Astrocyte (in vitro differentiated cells and primary cell): ENCODE results near the gene NCKAP5L. TPM values are rescaled to one million over a fixed set of nuclear protein-coding genes. Genes with fewer than 3 reads are reported as not detected.

Experiments
- DNase-seq: peaks from one replicate; pipeline ENCODE4 v3.0.0-alpha.2; 2010; ENCODE audit warnings: low read depth
- FAIRE-seq: peaks from 2 replicates; lab custom pipeline; 2011; peaks lifted over from hg19 to GRCh38; lab: Jason Lieb, UNC
- H2AFZ ChIP-seq: 2 replicates; pipeline ENCODE4 v1.6.0; 2012; ENCODE audit warnings: low read depth, low read length, inconsistent platforms
- H3K27ac ChIP-seq: 2 replicates; pipeline ENCODE4 v1.5.1; 2011; ENCODE audit warnings: low read depth, low read length, inconsistent platforms
- H3K27me3 ChIP-seq: 2 replicates; pipeline ENCODE4 v1.6.0; 2011; ENCODE audit warnings: low read length, inconsistent platforms; ENCODE audit not compliant: insufficient read depth
- H3K36me3 ChIP-seq: 2 replicates; pipeline ENCODE4 v1.5.1; 2011; ENCODE audit warnings: low read length, inconsistent platforms; ENCODE audit not compliant: insufficient read depth
- H3K4me1 ChIP-seq: 2 replicates; pipeline ENCODE4 v1.5.1; 2011; ENCODE audit warnings: low read length, inconsistent platforms; ENCODE audit not compliant: insufficient read depth
- H3K4me2 ChIP-seq: 2 replicates; pipeline ENCODE4 v1.6.0; 2012; ENCODE audit warnings: low read length, inconsistent platforms
- H3K4me3 ChIP-seq: 2 replicates; pipeline ENCODE4 v1.5.1; 2011; ENCODE audit warnings: low read depth, mild to moderate bottlenecking, low read length, inconsistent platforms; ENCODE audit not compliant: insufficient read depth
- H3K79me2 ChIP-seq: 2 replicates; pipeline ENCODE4 v1.6.0; 2012; ENCODE audit warnings: mild to moderate bottlenecking, low read length, inconsistent platforms; ENCODE audit not compliant: insufficient read depth
- H3K9ac ChIP-seq: 2 replicates; pipeline ENCODE4 v1.6.0; 2012; ENCODE audit warnings: mild to moderate bottlenecking, low read length, inconsistent platforms
- H3K9me3 ChIP-seq: 2 replicates; pipeline ENCODE4 v1.5.1; 2012; ENCODE audit warnings: low read depth, mild to moderate bottlenecking, low read length, inconsistent platforms; ENCODE audit not compliant: insufficient read depth
- H4K20me1 ChIP-seq: 2 replicates; pipeline ENCODE4 v1.6.0; 2012; ENCODE audit warnings: low read length, inconsistent platforms; ENCODE audit not compliant: insufficient read depth
- H3K27ac Mint-ChIP-seq: one replicate; pipeline ENCODE4 v1.8.0; 2021; ENCODE audit warnings: mild to moderate bottlenecking, mixed read lengths; ENCODE audit not compliant: unreplicated experiment
- H3K27me3 Mint-ChIP-seq: one replicate; pipeline ENCODE4 v1.8.0; 2021; ENCODE audit warnings: low read depth, mixed read lengths; ENCODE audit not compliant: unreplicated experiment
- H3K36me3 Mint-ChIP-seq: one replicate; pipeline ENCODE4 v1.8.0; 2021; ENCODE audit warnings: low read depth, mixed read lengths; ENCODE audit not compliant: unreplicated experiment
- H3K4me1 Mint-ChIP-seq: one replicate; pipeline ENCODE4 v1.8.0; 2021; ENCODE audit warnings: low read depth, mixed read lengths; ENCODE audit not compliant: unreplicated experiment
- H3K4me3 Mint-ChIP-seq: one replicate; pipeline ENCODE4 v1.8.0; 2021; ENCODE audit warnings: mild to moderate bottlenecking, moderate library complexity, mixed read lengths; ENCODE audit not compliant: unreplicated experiment
- H3K9me3 Mint-ChIP-seq: one replicate; pipeline ENCODE4 v1.8.0; 2021; ENCODE audit warnings: mild to moderate bottlenecking, mixed read lengths; ENCODE audit not compliant: unreplicated experiment
- EZH2 ChIP-seq: IDR thresholded peaks from 2 replicates; pipeline ENCODE4 v1.6.1; 2012; ENCODE audit warnings: mild to moderate bottlenecking, low read length, inconsistent platforms; ENCODE audit not compliant: insufficient read depth
- total RNA-seq: library from RNA; stranded (reverse); gene quantifications from 2 replicates; pipeline ENCODE4 v1.2.1, GENCODE V29; 2021
- TF ChIP-seq, protein P1 (sequence below): IDR thresholded peaks from 2 replicates; pipeline ENCODE4 v1.5.1; 2011; ENCODE audit warnings: low read depth, mild to moderate bottlenecking, inconsistent platforms, low read length, moderate library complexity; ENCODE audit not compliant: insufficient read depth

NCKAP5L gene
- total RNA-seq, 1 donor from 2014 or later = 59.5 TPM

DNA sequence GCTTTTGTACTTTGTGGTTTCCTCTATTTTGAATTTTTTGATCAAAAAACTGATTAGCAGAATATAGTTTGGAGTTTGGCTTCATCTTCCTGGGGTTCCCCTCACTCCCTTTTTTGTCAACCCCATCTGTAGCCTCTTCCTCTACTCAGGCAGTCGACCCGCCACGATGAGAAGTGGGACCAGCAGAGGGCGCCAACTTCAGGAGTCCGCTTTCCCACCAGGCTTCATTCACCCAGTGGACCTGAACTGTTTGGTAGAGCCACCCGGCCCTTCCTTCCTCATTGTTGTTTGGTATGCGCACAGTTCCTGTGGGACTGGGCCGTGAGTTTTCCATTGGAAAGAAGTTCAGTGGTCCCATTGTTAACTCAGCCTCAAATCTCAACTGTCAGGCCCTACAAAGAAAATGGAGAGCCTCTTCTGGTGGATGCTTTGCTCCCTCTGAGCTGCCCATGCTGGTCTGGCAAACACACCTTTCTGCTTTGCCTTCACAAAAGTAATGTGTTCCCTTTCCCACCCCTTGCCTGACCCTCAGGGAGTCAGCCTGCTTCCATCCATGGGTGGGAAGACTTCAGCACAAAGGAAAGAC, 65.1 kb downstream of the NCKAP5L start:
- Mint-ChIP-seq H3K27ac (no peak overlapping the region), H3K4me1 (peaks cover 5% of the 10 kb centered on the region), H3K36me3 (peaks cover 37% of the 10 kb centered on the region), H3K9me3 (no peaks in the 10 kb centered on the region), H3K4me3 (no peak overlapping the region), H3K27me3 (no peaks in the 10 kb centered on the region)
- Histone ChIP-seq H2AFZ (no peak overlapping the region), H3K4me2 (no peak overlapping the region), H3K9me3 (no peaks in the 10 kb centered on the region), H3K27me3 (no peaks in the 10 kb centered on the region), H3K79me2 (peaks cover 10% of the 10 kb centered on the region), H3K4me3 (no peak overlapping the region), H3K27ac (no peak overlapping the region), H3K9ac (no peak overlapping the region), H4K20me1 (peaks cover 55% of the 10 kb centered on the region), H3K4me1 (no peaks in the 10 kb centered on the region), H3K36me3 (peaks cover 59% of the 10 kb centered on the region)
- TF ChIP-seq, protein P1, sequence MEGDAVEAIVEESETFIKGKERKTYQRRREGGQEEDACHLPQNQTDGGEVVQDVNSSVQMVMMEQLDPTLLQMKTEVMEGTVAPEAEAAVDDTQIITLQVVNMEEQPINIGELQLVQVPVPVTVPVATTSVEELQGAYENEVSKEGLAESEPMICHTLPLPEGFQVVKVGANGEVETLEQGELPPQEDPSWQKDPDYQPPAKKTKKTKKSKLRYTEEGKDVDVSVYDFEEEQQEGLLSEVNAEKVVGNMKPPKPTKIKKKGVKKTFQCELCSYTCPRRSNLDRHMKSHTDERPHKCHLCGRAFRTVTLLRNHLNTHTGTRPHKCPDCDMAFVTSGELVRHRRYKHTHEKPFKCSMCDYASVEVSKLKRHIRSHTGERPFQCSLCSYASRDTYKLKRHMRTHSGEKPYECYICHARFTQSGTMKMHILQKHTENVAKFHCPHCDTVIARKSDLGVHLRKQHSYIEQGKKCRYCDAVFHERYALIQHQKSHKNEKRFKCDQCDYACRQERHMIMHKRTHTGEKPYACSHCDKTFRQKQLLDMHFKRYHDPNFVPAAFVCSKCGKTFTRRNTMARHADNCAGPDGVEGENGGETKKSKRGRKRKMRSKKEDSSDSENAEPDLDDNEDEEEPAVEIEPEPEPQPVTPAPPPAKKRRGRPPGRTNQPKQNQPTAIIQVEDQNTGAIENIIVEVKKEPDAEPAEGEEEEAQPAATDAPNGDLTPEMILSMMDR = peak; percentile 62
- no peak for TF ChIP-seq EZH2
- no peak for FAIRE-seq
- DNase-seq = no peak

DNA sequence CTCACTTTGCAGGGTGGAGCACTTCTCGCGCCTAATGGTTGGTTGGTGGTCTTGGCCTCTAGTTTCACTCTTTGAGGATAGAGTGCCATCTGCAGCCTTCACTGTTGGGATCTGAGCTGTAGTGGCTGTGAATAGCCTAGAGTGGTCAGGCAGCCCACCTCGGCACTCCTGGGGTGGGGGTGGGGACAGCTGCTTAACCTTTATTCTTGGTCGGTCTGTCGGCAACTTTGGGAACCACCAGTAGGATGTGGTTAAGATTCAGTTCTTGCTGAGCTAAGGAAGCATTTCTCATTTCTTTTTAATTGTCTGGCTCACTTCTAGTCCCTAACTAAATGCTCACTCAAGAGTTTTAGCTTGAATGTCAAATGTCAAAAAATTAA, 65.8 kb downstream of the NCKAP5L start:
- no peaks in the 10 kb centered on the region for H3K27me3 Mint-ChIP-seq
- no peak overlapping the region for H3K27ac Mint-ChIP-seq
- H3K27me3 ChIP-seq = no peaks in the 10 kb centered on the region
- H3K4me1 ChIP-seq = no peaks in the 10 kb centered on the region
- no peaks in the 10 kb centered on the region for H3K9me3 Mint-ChIP-seq
- FAIRE-seq = no peak
- H2AFZ ChIP-seq = no peak overlapping the region
- H3K79me2 ChIP-seq = peaks cover 16% of the 10 kb centered on the region
- no peak for DNase-seq
- H4K20me1 ChIP-seq = peaks cover 62% of the 10 kb centered on the region
- peaks cover 5% of the 10 kb centered on the region for H3K4me1 Mint-ChIP-seq
- H3K4me2 ChIP-seq = no peak overlapping the region
- no peak overlapping the region for H3K4me3 Mint-ChIP-seq
- no peaks in the 10 kb centered on the region for H3K9me3 ChIP-seq
- H3K36me3 Mint-ChIP-seq = peaks cover 40% of the 10 kb centered on the region
- no peak overlapping the region for H3K4me3 ChIP-seq
- peaks cover 65% of the 10 kb centered on the region for H3K36me3 ChIP-seq
- H3K9ac ChIP-seq = no peak overlapping the region
- TF ChIP-seq EZH2 = no peak
- TF ChIP-seq, protein P1 = no peak
- H3K27ac ChIP-seq = no peak overlapping the region

DNA sequence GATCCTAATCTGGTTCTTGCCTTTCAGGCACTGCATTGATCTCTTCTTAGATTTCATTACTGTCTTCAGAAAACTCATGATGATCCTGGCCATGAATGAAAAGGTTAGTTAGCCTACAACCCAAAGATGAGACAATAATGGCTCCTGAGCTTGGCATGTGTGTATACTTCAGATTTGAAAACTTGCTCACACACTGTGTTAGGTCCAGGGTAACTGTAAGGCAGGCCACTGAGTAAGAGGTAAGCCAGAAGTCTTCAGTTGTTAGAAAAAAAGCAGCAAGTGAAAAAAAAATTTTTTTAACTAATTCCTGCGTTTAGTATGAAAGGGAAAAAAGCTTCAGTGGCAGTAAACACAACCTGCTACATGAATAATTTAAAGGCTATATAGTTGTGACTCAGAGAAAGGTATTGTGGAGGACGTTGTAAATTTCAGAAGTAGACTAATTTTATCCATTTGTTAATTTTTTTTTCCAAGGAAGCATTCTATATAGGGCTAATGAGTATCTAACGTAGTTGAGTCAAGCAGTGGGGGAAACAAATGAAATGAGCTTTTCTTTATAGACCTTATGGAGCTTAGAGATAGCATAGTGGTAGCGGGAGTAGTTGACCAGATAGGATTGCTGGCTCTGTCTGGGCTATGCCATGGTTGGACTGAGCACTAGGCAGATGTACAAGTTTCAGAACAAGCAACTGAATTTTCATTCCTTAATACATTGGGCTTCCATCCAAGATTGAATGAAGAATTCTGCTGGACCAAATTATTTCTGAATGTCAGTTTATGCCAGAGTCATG, 66.3 kb downstream of the NCKAP5L start:
- peaks cover 21% of the 10 kb centered on the region for H3K79me2 ChIP-seq
- H3K27me3 ChIP-seq = no peaks in the 10 kb centered on the region
- no peak for DNase-seq
- FAIRE-seq = no peak
- no peaks in the 10 kb centered on the region for H3K4me1 ChIP-seq
- Mint-ChIP-seq H3K9me3 (no peaks in the 10 kb centered on the region), H3K4me1 (peaks cover 5% of the 10 kb centered on the region), H3K36me3 (peaks cover 42% of the 10 kb centered on the region), H3K4me3 (no peak overlapping the region), H3K27ac (no peak overlapping the region), H3K27me3 (no peaks in the 10 kb centered on the region)
- H2AFZ ChIP-seq = no peak overlapping the region
- no peak overlapping the region for H3K9ac ChIP-seq
- H3K27ac ChIP-seq = no peak overlapping the region
- H4K20me1 ChIP-seq = peaks cover 68% of the 10 kb centered on the region
- H3K4me3 ChIP-seq = no peak overlapping the region
- TF ChIP-seq, protein P1 = no peak
- no peak for TF ChIP-seq EZH2
- H3K36me3 ChIP-seq = peaks cover 70% of the 10 kb centered on the region
- no peak overlapping the region for H3K4me2 ChIP-seq
- H3K9me3 ChIP-seq = no peaks in the 10 kb centered on the region
